Chondrocyte (in vitro differentiated cells): ENCODE results near the gene RNF38. TPM values are rescaled to one million over a fixed set of nuclear protein-coding genes. Genes with fewer than 3 reads are reported as not detected.

Experiments used
- DNase-seq: peaks from one replicate; pipeline ENCODE4 v3.0.0; 2021; ENCODE audit warnings: mixed read lengths, low spot score
- H3K27ac Mint-ChIP-seq: one replicate; pipeline ENCODE4 v1.8.0; 2021; ENCODE audit warnings: mild to moderate bottlenecking, moderate library complexity, mixed read lengths; ENCODE audit not compliant: unreplicated experiment
- H3K27me3 Mint-ChIP-seq: 2 replicates; pipeline ENCODE4 v1.8.0; 2021; ENCODE audit warnings: low read depth, mixed read lengths
- H3K36me3 Mint-ChIP-seq: 2 replicates; pipeline ENCODE4 v1.8.0; 2021; ENCODE audit warnings: low read depth, mixed read lengths
- H3K4me1 Mint-ChIP-seq: 2 replicates; pipeline ENCODE4 v1.8.0; 2021; ENCODE audit warnings: low read depth, mild to moderate bottlenecking, mixed read lengths
- H3K4me3 Mint-ChIP-seq: one replicate; pipeline ENCODE4 v1.8.0; 2021; ENCODE audit warnings: mild to moderate bottlenecking, moderate library complexity, mixed read lengths; ENCODE audit not compliant: unreplicated experiment
- H3K9me3 Mint-ChIP-seq: 2 replicates; pipeline ENCODE4 v1.8.0; 2021; ENCODE audit warnings: low read depth, mixed read lengths
- total RNA-seq: library from RNA; stranded (reverse); gene quantifications from 3 replicates; pipeline ENCODE4 v1.2.1, GENCODE V29; 2021
- TF ChIP-seq, protein P1 (sequence below): fragments of 200-600 bp; sonication (generic); IDR thresholded peaks from 2 replicates; pipeline ENCODE4 v1.5.0; 2021; ENCODE audit warnings: antibody characterized with exemption, mild to moderate bottlenecking, moderate library complexity

RNF38 gene
- total RNA-seq, 1 donor from 2014 or later, result 22.6 TPM

GRCh38 chr9:36436909-36437308, 36.8 kb upstream of the RNF38 start:
- H3K4me3 Mint-ChIP-seq, result no peak overlapping the region
- no peaks in the 10 kb centered on the region for H3K9me3 Mint-ChIP-seq
- H3K27me3 Mint-ChIP-seq, result no peaks in the 10 kb centered on the region
- TF ChIP-seq, protein P1, sequence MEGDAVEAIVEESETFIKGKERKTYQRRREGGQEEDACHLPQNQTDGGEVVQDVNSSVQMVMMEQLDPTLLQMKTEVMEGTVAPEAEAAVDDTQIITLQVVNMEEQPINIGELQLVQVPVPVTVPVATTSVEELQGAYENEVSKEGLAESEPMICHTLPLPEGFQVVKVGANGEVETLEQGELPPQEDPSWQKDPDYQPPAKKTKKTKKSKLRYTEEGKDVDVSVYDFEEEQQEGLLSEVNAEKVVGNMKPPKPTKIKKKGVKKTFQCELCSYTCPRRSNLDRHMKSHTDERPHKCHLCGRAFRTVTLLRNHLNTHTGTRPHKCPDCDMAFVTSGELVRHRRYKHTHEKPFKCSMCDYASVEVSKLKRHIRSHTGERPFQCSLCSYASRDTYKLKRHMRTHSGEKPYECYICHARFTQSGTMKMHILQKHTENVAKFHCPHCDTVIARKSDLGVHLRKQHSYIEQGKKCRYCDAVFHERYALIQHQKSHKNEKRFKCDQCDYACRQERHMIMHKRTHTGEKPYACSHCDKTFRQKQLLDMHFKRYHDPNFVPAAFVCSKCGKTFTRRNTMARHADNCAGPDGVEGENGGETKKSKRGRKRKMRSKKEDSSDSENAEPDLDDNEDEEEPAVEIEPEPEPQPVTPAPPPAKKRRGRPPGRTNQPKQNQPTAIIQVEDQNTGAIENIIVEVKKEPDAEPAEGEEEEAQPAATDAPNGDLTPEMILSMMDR, result no peak
- DNase-seq, result no peak
- H3K27ac Mint-ChIP-seq, result no peak overlapping the region
- peaks cover 11% of the 10 kb centered on the region for H3K4me1 Mint-ChIP-seq
- peaks cover 1% of the 10 kb centered on the region for H3K36me3 Mint-ChIP-seq

- no peak for DNase-seq
- no peaks in the 10 kb centered on the region for H3K36me3 Mint-ChIP-seq
- no peaks in the 10 kb centered on the region for H3K9me3 Mint-ChIP-seq
- no peaks in the 10 kb centered on the region for H3K27me3 Mint-ChIP-seq
- no peak overlapping the region for H3K4me3 Mint-ChIP-seq
- H3K4me1 Mint-ChIP-seq, result peaks cover 8% of the 10 kb centered on the region
- TF ChIP-seq, protein P1, result no peak
- no peak overlapping the region for H3K27ac Mint-ChIP-seq
These were observed 33.3 kb upstream of the RNF38 start for GRCh38 chr9:36433386-36433785.

- TF ChIP-seq, protein P1, result no peak
- no peak overlapping the region for H3K4me3 Mint-ChIP-seq
- DNase-seq, result no peak
- peaks cover 2% of the 10 kb centered on the region for H3K4me1 Mint-ChIP-seq
- no peaks in the 10 kb centered on the region for H3K36me3 Mint-ChIP-seq
- H3K27me3 Mint-ChIP-seq, result no peaks in the 10 kb centered on the region
- peaks cover 5% of the 10 kb centered on the region for H3K9me3 Mint-ChIP-seq
- H3K27ac Mint-ChIP-seq, result no peak overlapping the region
These were observed 31.0 kb upstream of the RNF38 start for GRCh38 chr9:36431078-36431477.

DNA sequence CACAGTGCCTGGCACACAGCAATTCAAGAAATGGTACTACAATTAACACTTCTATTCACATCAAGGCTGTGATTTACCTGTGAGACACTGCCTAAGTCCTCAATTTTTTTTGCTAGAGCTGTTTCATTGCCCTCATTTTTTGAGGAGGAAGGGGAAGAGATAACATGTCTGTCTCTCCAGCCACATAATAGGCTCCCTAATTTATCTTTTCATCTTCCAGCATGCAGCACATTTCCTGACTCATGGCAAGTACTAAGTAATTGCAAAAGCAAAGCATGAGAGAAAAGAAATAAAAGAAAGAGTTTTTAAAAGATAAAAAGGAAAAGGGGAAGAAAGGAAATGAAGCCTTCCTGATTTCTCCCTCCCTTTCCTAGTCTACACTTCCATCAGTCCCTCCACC, 26.9 kb upstream of the RNF38 start:
- H3K27me3 Mint-ChIP-seq, result no peaks in the 10 kb centered on the region
- no peak overlapping the region for H3K4me3 Mint-ChIP-seq
- H3K36me3 Mint-ChIP-seq, result no peaks in the 10 kb centered on the region
- no peak overlapping the region for H3K27ac Mint-ChIP-seq
- TF ChIP-seq, protein P1, result no peak
- DNase-seq, result no peak
- peaks cover 4% of the 10 kb centered on the region for H3K4me1 Mint-ChIP-seq
- peaks cover 5% of the 10 kb centered on the region for H3K9me3 Mint-ChIP-seq

GRCh38 chr9:36426348-36426747, 26.3 kb upstream of the RNF38 start:
- Mint-ChIP-seq H3K4me1 (peaks cover 4% of the 10 kb centered on the region), H3K27ac (no peak overlapping the region), H3K9me3 (peaks cover 5% of the 10 kb centered on the region), H3K27me3 (no peaks in the 10 kb centered on the region), H3K4me3 (no peak overlapping the region), H3K36me3 (no peaks in the 10 kb centered on the region)
- DNase-seq, result no peak
- TF ChIP-seq, protein P1, result no peak
